ENCODE results near the gene LRRC26.
A peak's percentile ranks its signal among the peaks of the same experiment; 100 is the strongest.

DNA sequence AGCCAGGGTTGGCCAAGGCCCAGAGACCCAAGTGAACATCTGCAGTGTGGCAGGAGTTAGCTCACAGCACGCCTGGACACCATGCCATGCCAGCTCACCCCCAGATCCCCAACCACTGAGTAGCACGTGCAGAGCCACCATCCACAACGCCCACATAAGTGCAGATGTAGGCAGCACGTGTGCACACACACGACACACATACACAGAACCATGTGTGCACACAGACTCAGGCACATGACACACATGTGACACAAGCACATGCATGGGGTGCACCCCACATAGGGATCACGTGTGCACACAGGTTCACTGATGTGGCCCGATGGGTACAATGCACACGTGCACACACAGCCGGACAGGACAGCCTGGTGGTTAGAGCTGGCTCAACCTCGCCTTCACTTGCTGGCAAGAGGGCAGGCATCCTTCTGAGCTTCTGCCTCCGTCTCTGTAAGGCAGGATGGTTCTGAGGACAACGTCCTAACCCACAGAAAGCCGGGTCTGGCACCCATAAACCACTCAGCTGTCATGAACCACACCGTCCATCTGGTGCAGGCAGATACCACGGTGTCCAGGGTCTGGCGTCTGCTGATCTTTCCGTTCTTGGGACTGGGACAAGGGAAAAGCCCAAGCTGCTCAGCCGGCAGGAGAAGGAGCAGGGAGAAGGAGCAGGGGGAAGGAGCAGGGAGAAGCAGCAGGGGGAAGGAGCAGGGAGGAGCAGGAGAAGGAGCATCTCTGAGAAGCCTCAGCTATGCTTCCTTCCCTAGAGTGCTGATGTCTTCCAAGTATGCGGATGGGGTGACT, 12.0 kb downstream of the LRRC26 start:
- TF ChIP-seq, protein P1, sequence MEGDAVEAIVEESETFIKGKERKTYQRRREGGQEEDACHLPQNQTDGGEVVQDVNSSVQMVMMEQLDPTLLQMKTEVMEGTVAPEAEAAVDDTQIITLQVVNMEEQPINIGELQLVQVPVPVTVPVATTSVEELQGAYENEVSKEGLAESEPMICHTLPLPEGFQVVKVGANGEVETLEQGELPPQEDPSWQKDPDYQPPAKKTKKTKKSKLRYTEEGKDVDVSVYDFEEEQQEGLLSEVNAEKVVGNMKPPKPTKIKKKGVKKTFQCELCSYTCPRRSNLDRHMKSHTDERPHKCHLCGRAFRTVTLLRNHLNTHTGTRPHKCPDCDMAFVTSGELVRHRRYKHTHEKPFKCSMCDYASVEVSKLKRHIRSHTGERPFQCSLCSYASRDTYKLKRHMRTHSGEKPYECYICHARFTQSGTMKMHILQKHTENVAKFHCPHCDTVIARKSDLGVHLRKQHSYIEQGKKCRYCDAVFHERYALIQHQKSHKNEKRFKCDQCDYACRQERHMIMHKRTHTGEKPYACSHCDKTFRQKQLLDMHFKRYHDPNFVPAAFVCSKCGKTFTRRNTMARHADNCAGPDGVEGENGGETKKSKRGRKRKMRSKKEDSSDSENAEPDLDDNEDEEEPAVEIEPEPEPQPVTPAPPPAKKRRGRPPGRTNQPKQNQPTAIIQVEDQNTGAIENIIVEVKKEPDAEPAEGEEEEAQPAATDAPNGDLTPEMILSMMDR (IDR thresholded peaks at IDR 0.05; ENCODE audit: insufficient read depth, low read length): no peak
- TF ChIP-seq, protein P2, sequence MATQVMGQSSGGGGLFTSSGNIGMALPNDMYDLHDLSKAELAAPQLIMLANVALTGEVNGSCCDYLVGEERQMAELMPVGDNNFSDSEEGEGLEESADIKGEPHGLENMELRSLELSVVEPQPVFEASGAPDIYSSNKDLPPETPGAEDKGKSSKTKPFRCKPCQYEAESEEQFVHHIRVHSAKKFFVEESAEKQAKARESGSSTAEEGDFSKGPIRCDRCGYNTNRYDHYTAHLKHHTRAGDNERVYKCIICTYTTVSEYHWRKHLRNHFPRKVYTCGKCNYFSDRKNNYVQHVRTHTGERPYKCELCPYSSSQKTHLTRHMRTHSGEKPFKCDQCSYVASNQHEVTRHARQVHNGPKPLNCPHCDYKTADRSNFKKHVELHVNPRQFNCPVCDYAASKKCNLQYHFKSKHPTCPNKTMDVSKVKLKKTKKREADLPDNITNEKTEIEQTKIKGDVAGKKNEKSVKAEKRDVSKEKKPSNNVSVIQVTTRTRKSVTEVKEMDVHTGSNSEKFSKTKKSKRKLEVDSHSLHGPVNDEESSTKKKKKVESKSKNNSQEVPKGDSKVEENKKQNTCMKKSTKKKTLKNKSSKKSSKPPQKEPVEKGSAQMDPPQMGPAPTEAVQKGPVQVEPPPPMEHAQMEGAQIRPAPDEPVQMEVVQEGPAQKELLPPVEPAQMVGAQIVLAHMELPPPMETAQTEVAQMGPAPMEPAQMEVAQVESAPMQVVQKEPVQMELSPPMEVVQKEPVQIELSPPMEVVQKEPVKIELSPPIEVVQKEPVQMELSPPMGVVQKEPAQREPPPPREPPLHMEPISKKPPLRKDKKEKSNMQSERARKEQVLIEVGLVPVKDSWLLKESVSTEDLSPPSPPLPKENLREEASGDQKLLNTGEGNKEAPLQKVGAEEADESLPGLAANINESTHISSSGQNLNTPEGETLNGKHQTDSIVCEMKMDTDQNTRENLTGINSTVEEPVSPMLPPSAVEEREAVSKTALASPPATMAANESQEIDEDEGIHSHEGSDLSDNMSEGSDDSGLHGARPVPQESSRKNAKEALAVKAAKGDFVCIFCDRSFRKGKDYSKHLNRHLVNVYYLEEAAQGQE (IDR thresholded peaks at IDR 0.05; ENCODE audit: insufficient replicate concordance, low read depth): no peak
- TF ChIP-seq POLR2AphosphoS5 (IDR thresholded peaks at IDR 0.05; ENCODE audit: low read depth) (peak; percentile 45; the same call in 1 of the 2 replicates), GABPA (IDR thresholded peaks at IDR 0.05; ENCODE audit: low read depth) (no peak), SPI1 (IDR thresholded peaks at IDR 0.05; ENCODE audit: borderline replicate concordance, low read depth) (no peak)

Measured in HL-60 (cell line).